ENCODE data around the gene MOCS2.

GRCh38 chr5:53113947-53114346, 4.4 kb upstream of the MOCS2 start:
- TF ChIP-seq CTCF (IDR thresholded peaks at IDR 0.05): no peak
- TF ChIP-seq POLR2A (IDR thresholded peaks at IDR 0.05): no peak

Data from uterus (tissue), 2 donors.